PC-3 (cell line): ENCODE results near the gene MAP2K3.
"Not testable (repeated sequence)": the region's sequence is repeated elsewhere in the genome, so short reads cannot be mapped to it uniquely, and the experiment has no call there.

Source experiments
- EZH2 ChIP-seq: fragments of 300-600 bp; sonication (generic); IDR thresholded peaks from one replicate; pipeline ENCODE4 v1.6.1; 2017; ENCODE audit warnings: antibody characterized with exemption, mild to moderate bottlenecking, low read length; ENCODE audit not compliant: unreplicated experiment
- EZH2phosphoT487 ChIP-seq: fragments of 300-600 bp; sonication (generic); IDR thresholded peaks from 2 replicates; pipeline ENCODE4 v1.6.1; 2018; ENCODE audit warnings: mild to moderate bottlenecking, antibody characterized with exemption, low read length, borderline replicate concordance
- TF ChIP-seq, protein P1 (sequence below): fragments of 300-600 bp; sonication (generic); conservative IDR thresholded peaks from 2 replicates; pipeline ENCODE4 v1.5.1; 2017; ENCODE audit warnings: antibody characterized with exemption, low read depth, mild to moderate bottlenecking, low read length

DNA sequence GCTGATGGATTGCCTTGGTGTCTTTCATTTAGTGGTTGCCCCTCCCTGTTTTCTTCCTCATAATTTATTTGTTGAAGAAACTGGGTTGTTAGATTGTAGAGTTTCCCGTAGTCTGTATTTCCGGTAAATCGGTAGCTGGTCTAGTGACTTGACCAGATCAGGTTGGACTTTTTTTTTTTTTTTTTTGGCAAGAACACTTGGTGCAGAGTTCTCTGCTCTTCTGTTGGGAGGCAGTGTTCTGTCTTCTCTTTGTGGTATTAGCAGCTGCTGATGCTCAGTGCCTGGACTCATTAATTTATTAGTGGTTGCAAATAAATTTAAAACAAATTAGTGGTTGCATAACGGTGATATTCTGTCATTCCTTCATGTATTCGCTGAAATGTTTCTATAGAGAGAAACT, 40.2 kb downstream of the MAP2K3 start:
- TF ChIP-seq, protein P1, sequence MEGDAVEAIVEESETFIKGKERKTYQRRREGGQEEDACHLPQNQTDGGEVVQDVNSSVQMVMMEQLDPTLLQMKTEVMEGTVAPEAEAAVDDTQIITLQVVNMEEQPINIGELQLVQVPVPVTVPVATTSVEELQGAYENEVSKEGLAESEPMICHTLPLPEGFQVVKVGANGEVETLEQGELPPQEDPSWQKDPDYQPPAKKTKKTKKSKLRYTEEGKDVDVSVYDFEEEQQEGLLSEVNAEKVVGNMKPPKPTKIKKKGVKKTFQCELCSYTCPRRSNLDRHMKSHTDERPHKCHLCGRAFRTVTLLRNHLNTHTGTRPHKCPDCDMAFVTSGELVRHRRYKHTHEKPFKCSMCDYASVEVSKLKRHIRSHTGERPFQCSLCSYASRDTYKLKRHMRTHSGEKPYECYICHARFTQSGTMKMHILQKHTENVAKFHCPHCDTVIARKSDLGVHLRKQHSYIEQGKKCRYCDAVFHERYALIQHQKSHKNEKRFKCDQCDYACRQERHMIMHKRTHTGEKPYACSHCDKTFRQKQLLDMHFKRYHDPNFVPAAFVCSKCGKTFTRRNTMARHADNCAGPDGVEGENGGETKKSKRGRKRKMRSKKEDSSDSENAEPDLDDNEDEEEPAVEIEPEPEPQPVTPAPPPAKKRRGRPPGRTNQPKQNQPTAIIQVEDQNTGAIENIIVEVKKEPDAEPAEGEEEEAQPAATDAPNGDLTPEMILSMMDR = not testable (repeated sequence)
- TF ChIP-seq EZH2, EZH2phosphoT487: not testable (repeated sequence)
